ENCODE measurements around the gene HLA-DRB1.
"Not testable (repeated sequence)": the region's sequence is repeated elsewhere in the genome, so short reads cannot be mapped to it uniquely, and the experiment has no call there.

HLA-DRB1 gene

DNA sequence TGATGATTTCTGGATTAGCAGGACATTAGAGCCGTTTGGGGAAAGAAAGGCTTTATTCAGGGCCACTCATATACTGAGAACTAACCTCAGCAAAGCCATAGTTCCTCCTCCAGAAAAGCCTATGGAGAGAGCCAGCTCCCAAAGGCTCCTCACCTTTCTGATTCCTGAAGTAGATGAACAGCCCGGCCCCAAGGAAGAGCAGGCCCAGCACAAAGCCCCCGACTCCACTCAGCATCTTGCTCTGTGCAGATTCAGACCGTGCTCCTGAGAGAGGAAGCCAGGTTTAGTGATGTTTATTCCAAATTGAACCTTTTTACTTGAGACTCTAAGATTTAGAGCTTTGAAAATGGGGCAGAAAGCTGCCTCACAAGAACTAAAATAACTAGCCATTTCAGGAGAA is 9.1 kb downstream of the HLA-DRB1 start:
- Histone ChIP-seq H3K9ac (ENCODE audit: low read length) (no peak overlapping the region), H3K4me2 (ENCODE audit: low read length) (no peak overlapping the region), H3K27ac (ENCODE audit: low read depth, low read length, poor library complexity, severe bottlenecking) (no peak overlapping the region), H4K20me1 (ENCODE audit: insufficient read depth, low read length) (no peaks in the 10 kb centered on the region), H2AFZ (ENCODE audit: low read length) (no peak overlapping the region), H3K9me3 (ENCODE audit: low read length) (no peaks in the 10 kb centered on the region), H3K36me3 (ENCODE audit: insufficient read depth, low read length) (no peaks in the 10 kb centered on the region), H3K4me1 (ENCODE audit: insufficient read depth, low read length, severe bottlenecking) (no peaks in the 10 kb centered on the region), H3F3A (ENCODE audit: insufficient read depth, low read length) (no peaks in the 10 kb centered on the region), H3K9me2 (ENCODE audit: low read depth, low read length) (no peaks in the 10 kb centered on the region), H3K4me3 (ENCODE audit: low read depth, low read length, poor library complexity, severe bottlenecking) (no peak overlapping the region), H3K27me3 (ENCODE audit: insufficient read depth, low read length) (no peaks in the 10 kb centered on the region), H3K79me2 (ENCODE audit: insufficient read depth, low read length) (no peaks in the 10 kb centered on the region)
- TF ChIP-seq, protein P1, sequence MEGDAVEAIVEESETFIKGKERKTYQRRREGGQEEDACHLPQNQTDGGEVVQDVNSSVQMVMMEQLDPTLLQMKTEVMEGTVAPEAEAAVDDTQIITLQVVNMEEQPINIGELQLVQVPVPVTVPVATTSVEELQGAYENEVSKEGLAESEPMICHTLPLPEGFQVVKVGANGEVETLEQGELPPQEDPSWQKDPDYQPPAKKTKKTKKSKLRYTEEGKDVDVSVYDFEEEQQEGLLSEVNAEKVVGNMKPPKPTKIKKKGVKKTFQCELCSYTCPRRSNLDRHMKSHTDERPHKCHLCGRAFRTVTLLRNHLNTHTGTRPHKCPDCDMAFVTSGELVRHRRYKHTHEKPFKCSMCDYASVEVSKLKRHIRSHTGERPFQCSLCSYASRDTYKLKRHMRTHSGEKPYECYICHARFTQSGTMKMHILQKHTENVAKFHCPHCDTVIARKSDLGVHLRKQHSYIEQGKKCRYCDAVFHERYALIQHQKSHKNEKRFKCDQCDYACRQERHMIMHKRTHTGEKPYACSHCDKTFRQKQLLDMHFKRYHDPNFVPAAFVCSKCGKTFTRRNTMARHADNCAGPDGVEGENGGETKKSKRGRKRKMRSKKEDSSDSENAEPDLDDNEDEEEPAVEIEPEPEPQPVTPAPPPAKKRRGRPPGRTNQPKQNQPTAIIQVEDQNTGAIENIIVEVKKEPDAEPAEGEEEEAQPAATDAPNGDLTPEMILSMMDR (IDR thresholded peaks at IDR 0.05; ENCODE audit: low read length), result no peak
- no peak for TF ChIP-seq EZH2 (IDR thresholded peaks at IDR 0.05; ENCODE audit: borderline replicate concordance, low read length)

DNA sequence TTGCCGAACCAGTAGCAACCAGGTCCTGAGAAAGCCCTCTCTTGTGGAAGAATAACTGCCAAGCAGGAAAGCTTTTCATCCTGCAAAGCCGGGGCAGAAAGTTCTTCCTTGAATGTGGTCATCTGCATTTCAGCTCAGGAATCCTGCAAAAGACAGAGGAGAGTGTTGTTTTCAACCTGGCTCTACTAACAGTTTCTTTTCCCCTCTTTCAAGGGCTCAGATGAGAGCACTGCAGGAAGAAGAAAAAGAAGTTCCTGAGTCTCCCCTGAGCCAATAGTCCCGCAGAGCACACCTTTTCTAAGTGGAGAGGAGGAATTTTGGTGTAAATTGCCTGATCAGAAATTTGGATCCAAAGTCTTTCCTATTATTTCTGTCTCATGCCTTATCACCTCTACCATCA is 10.7 kb downstream of the HLA-DRB1 start:
- Histone ChIP-seq H3K9ac (ENCODE audit: low read length) (no peak overlapping the region), H3F3A (ENCODE audit: insufficient read depth, low read length) (no peaks in the 10 kb centered on the region), H3K36me3 (ENCODE audit: insufficient read depth, low read length) (no peaks in the 10 kb centered on the region), H4K20me1 (ENCODE audit: insufficient read depth, low read length) (no peaks in the 10 kb centered on the region), H3K79me2 (ENCODE audit: insufficient read depth, low read length) (no peaks in the 10 kb centered on the region), H3K4me3 (ENCODE audit: low read depth, low read length, poor library complexity, severe bottlenecking) (no peak overlapping the region), H3K27ac (ENCODE audit: low read depth, low read length, poor library complexity, severe bottlenecking) (no peak overlapping the region), H3K27me3 (ENCODE audit: insufficient read depth, low read length) (no peaks in the 10 kb centered on the region), H3K9me2 (ENCODE audit: low read depth, low read length) (no peaks in the 10 kb centered on the region), H3K4me2 (ENCODE audit: low read length) (no peak overlapping the region), H2AFZ (ENCODE audit: low read length) (no peak overlapping the region), H3K4me1 (ENCODE audit: insufficient read depth, low read length, severe bottlenecking) (no peaks in the 10 kb centered on the region), H3K9me3 (ENCODE audit: low read length) (no peaks in the 10 kb centered on the region)
- no peak for TF ChIP-seq EZH2 (IDR thresholded peaks at IDR 0.05; ENCODE audit: borderline replicate concordance, low read length)
- TF ChIP-seq, protein P1 (IDR thresholded peaks at IDR 0.05; ENCODE audit: low read length), result no peak

DNA sequence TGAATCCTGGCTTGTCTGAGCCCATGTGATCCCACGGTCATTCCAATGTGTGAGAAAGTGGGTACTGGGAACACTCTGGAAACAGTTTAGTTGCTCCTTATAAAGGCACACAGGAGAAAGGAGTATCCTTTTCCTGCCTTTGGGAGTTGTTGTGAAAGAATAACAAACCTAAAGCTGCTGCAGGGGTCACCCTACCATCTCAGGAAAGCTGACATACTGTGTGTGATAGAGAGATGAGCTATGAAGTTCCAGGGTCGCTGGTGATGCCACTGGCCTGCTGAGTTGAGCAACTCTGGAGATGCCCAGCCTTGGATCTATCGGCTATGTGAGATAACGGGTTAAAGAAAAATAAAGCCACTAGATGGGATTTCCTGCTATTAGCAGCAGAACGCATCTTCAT is 12.2 kb downstream of the HLA-DRB1 start:
- H3K9me2 ChIP-seq (ENCODE audit: low read depth, low read length); H3F3A ChIP-seq (ENCODE audit: insufficient read depth, low read length); H4K20me1 ChIP-seq (ENCODE audit: insufficient read depth, low read length); H3K4me3 ChIP-seq (ENCODE audit: low read depth, low read length, poor library complexity, severe bottlenecking); H3K9ac ChIP-seq (ENCODE audit: low read length); H3K27me3 ChIP-seq (ENCODE audit: insufficient read depth, low read length); H3K9me3 ChIP-seq (ENCODE audit: low read length); H3K79me2 ChIP-seq (ENCODE audit: insufficient read depth, low read length); H3K4me1 ChIP-seq (ENCODE audit: insufficient read depth, low read length, severe bottlenecking); H3K36me3 ChIP-seq (ENCODE audit: insufficient read depth, low read length); H3K27ac ChIP-seq (ENCODE audit: low read depth, low read length, poor library complexity, severe bottlenecking); H2AFZ ChIP-seq (ENCODE audit: low read length); H3K4me2 ChIP-seq (ENCODE audit: low read length): not testable (repeated sequence)

DNA sequence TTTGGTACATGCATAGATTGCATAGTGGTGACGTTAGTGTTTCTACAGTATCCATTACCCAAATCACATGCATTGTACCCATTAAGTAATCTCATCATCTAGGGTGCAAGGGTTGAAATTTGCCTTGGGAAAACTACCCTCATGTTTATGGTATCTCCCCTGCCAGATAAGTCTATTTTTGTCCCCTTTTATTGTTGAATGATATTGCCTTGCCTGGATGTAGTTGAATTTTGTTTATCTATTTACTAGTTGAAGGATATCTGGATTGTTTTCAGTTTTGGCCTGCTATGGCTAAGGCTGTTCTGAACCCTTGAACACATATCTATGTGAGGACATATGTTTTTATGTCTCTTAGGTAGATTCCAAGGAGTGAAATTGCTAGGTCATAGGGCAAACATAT is 13.4 kb downstream of the HLA-DRB1 start:
- Histone ChIP-seq H3K9me2 (ENCODE audit: low read depth, low read length) (no peaks in the 10 kb centered on the region), H3K27ac (ENCODE audit: low read depth, low read length, poor library complexity, severe bottlenecking) (no peak overlapping the region), H3K4me2 (ENCODE audit: low read length) (no peak overlapping the region), H3K27me3 (ENCODE audit: insufficient read depth, low read length) (no peaks in the 10 kb centered on the region), H3K9ac (ENCODE audit: low read length) (no peak overlapping the region), H3K4me1 (ENCODE audit: insufficient read depth, low read length, severe bottlenecking) (no peaks in the 10 kb centered on the region), H4K20me1 (ENCODE audit: insufficient read depth, low read length) (no peaks in the 10 kb centered on the region), H3K36me3 (ENCODE audit: insufficient read depth, low read length) (no peaks in the 10 kb centered on the region), H3K9me3 (ENCODE audit: low read length) (no peaks in the 10 kb centered on the region), H3F3A (ENCODE audit: insufficient read depth, low read length) (no peaks in the 10 kb centered on the region), H2AFZ (ENCODE audit: low read length) (no peak overlapping the region), H3K79me2 (ENCODE audit: insufficient read depth, low read length) (no peaks in the 10 kb centered on the region), H3K4me3 (ENCODE audit: low read depth, low read length, poor library complexity, severe bottlenecking) (no peak overlapping the region)
- TF ChIP-seq, protein P1 (IDR thresholded peaks at IDR 0.05; ENCODE audit: low read length), result no peak
- TF ChIP-seq EZH2 (IDR thresholded peaks at IDR 0.05; ENCODE audit: borderline replicate concordance, low read length), result no peak

All from OCI-LY1 (cell line).